Nephron (organoid): ENCODE results near the gene GTF2IRD1.
A peak's percentile ranks its signal among the peaks of the same experiment; 100 is the strongest.

ENCODE experiments used
- H3K27ac Mint-ChIP-seq, 3 experiments: 2 replicates each; pipeline ENCODE4 v1.8.0; 2020; ENCODE audit warnings: mixed read lengths in 3 of 3, mild to moderate bottlenecking in 2 of 3, moderate library complexity in 1 of 3
- H3K27me3 Mint-ChIP-seq: 2 replicates; pipeline ENCODE4 v1.8.0; 2021; ENCODE audit warnings: low read depth, mild to moderate bottlenecking, moderate library complexity, mixed read lengths
- H3K36me3 Mint-ChIP-seq: 2 replicates; pipeline ENCODE4 v1.8.0; 2020; ENCODE audit warnings: low read depth, mixed read lengths
- H3K4me1 Mint-ChIP-seq: 2 replicates; pipeline ENCODE4 v1.8.0; 2020; ENCODE audit warnings: mixed read lengths
- H3K4me3 Mint-ChIP-seq, 3 experiments: 2 replicates each; pipeline ENCODE4 v1.8.0; 2020; ENCODE audit warnings: mild to moderate bottlenecking in 3 of 3, mixed read lengths in 3 of 3, moderate library complexity in 2 of 3
- H3K9me3 Mint-ChIP-seq: 2 replicates; pipeline ENCODE4 v1.8.0; 2020; ENCODE audit warnings: mixed read lengths
- CTCF ChIP-seq, 3 experiments: fragments of 200-600 bp; sonication (generic); IDR thresholded peaks; one replicate each; pipeline ENCODE4 v1.5.0; 2021; ENCODE audit warnings: antibody characterized with exemption in 3 of 3; ENCODE audit not compliant: unreplicated experiment in 3 of 3

The GTF2IRD1 gene

GRCh38 chr7:74511345-74511744 is 57.6 kb downstream of the GTF2IRD1 start:
- no peak for TF ChIP-seq CTCF (IDR thresholded peaks at IDR 0.05; ENCODE audit: unreplicated experiment in 3 of 3)
- Mint-ChIP-seq H3K27ac (peak overlapping the region; percentile 65 to 89 (median 72)), H3K27me3 (no peaks in the 10 kb centered on the region), H3K9me3 (no peaks in the 10 kb centered on the region), H3K4me1 (peaks cover 25% of the 10 kb centered on the region), H3K36me3 (peaks cover 29% of the 10 kb centered on the region), H3K4me3 (no peak overlapping the region)

GRCh38 chr7:74512762-74513161 is 59.1 kb downstream of the GTF2IRD1 start:
- no peak overlapping the region for H3K4me3 Mint-ChIP-seq

GRCh38 chr7:74514131-74514591 is 60.5 kb downstream of the GTF2IRD1 start:
- H3K9me3 Mint-ChIP-seq, result no peaks in the 10 kb centered on the region
- H3K4me1 Mint-ChIP-seq, result peaks cover 21% of the 10 kb centered on the region
- no peaks in the 10 kb centered on the region for H3K27me3 Mint-ChIP-seq
- H3K4me3 Mint-ChIP-seq, result no peak overlapping the region
- TF ChIP-seq CTCF (IDR thresholded peaks at IDR 0.05; ENCODE audit: unreplicated experiment in 3 of 3), result no peak
- peak overlapping the region in 1 of 3 experiments; percentile 31 for H3K27ac Mint-ChIP-seq
- H3K36me3 Mint-ChIP-seq, result peaks cover 38% of the 10 kb centered on the region

More at GRCh38 chr7:74512762-74513161, 59.1 kb downstream of the GTF2IRD1 start:
- H3K9me3 Mint-ChIP-seq, result no peaks in the 10 kb centered on the region
- H3K27ac Mint-ChIP-seq, result no peak overlapping the region
- H3K36me3 Mint-ChIP-seq, result peaks cover 36% of the 10 kb centered on the region
- peaks cover 25% of the 10 kb centered on the region for H3K4me1 Mint-ChIP-seq
- H3K27me3 Mint-ChIP-seq, result no peaks in the 10 kb centered on the region
- no peak for TF ChIP-seq CTCF (IDR thresholded peaks at IDR 0.05; ENCODE audit: unreplicated experiment in 3 of 3)

- H3K27me3 Mint-ChIP-seq, result no peaks in the 10 kb centered on the region
- no peak overlapping the region for H3K27ac Mint-ChIP-seq
- peaks cover 46% of the 10 kb centered on the region for H3K36me3 Mint-ChIP-seq
- TF ChIP-seq CTCF (IDR thresholded peaks at IDR 0.05; ENCODE audit: unreplicated experiment in 3 of 3), result no peak
- H3K4me3 Mint-ChIP-seq, result no peak overlapping the region
- peaks cover 21% of the 10 kb centered on the region for H3K4me1 Mint-ChIP-seq
- H3K9me3 Mint-ChIP-seq, result no peaks in the 10 kb centered on the region
Observed at GRCh38 chr7:74515276-74515675, 61.6 kb downstream of the GTF2IRD1 start.

GRCh38 chr7:74516214-74516613 is 62.5 kb downstream of the GTF2IRD1 start:
- Mint-ChIP-seq H3K9me3 (peaks cover 3% of the 10 kb centered on the region), H3K4me3 (no peak overlapping the region), H3K27me3 (no peaks in the 10 kb centered on the region), H3K27ac (no peak overlapping the region), H3K4me1 (peaks cover 17% of the 10 kb centered on the region), H3K36me3 (peaks cover 54% of the 10 kb centered on the region)
- TF ChIP-seq CTCF (IDR thresholded peaks at IDR 0.05; ENCODE audit: unreplicated experiment in 3 of 3), result no peak

GRCh38 chr7:74518041-74518440 is 64.3 kb downstream of the GTF2IRD1 start:
- H3K27ac Mint-ChIP-seq, result no peak overlapping the region
- no peak for TF ChIP-seq CTCF (IDR thresholded peaks at IDR 0.05; ENCODE audit: unreplicated experiment in 3 of 3)
- peaks cover 5% of the 10 kb centered on the region for H3K9me3 Mint-ChIP-seq
- peaks cover 13% of the 10 kb centered on the region for H3K4me1 Mint-ChIP-seq
- H3K4me3 Mint-ChIP-seq, result no peak overlapping the region
- H3K27me3 Mint-ChIP-seq, result no peaks in the 10 kb centered on the region
- H3K36me3 Mint-ChIP-seq, result peaks cover 65% of the 10 kb centered on the region
